G401.6 (cell line): ENCODE results near the gene BNIP5.
"Not testable (repeated sequence)": the region's sequence is repeated elsewhere in the genome, so short reads cannot be mapped to it uniquely, and the experiment has no call there.

Experiments used
- FAIRE-seq: peaks from 2 replicates; lab custom pipeline; 2012; peaks lifted over from hg19 to GRCh38; lab: Jason Lieb, UNC

The BNIP5 gene

GRCh38 chr6:36364669-36365479, 28.2 kb upstream of the BNIP5 start:
- no peak for FAIRE-seq

- not testable (repeated sequence) for FAIRE-seq
Observed at GRCh38 chr6:36364061-36364635, 27.5 kb upstream of the BNIP5 start.

DNA sequence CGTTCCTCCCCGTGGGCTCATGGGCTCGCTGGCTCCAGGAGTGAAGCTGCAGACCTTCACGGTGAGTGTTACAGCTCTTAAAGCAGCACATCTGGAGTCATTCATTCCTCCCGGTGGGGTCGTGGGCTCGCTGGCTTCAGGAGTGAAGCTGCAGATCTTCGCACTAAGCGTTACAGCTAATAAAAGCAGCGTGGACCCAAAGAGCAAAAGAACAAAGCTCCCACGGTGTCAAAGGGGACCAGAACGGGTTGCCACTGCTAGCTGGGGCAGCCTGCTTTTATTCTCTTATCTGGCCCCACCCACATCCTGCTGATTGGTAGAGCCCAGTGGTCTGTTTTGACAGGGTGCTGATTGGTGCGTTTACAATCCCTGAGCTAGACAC, 26.7 kb upstream of the BNIP5 start:
- not testable (repeated sequence) for FAIRE-seq

- no peak for FAIRE-seq
Observed at GRCh38 chr6:36362551-36363370, 26.1 kb upstream of the BNIP5 start.

GRCh38 chr6:36361071-36361470, 24.4 kb upstream of the BNIP5 start:
- FAIRE-seq: no peak

GRCh38 chr6:36360241-36361054, 23.8 kb upstream of the BNIP5 start:
- peak; percentile 48 for FAIRE-seq

DNA sequence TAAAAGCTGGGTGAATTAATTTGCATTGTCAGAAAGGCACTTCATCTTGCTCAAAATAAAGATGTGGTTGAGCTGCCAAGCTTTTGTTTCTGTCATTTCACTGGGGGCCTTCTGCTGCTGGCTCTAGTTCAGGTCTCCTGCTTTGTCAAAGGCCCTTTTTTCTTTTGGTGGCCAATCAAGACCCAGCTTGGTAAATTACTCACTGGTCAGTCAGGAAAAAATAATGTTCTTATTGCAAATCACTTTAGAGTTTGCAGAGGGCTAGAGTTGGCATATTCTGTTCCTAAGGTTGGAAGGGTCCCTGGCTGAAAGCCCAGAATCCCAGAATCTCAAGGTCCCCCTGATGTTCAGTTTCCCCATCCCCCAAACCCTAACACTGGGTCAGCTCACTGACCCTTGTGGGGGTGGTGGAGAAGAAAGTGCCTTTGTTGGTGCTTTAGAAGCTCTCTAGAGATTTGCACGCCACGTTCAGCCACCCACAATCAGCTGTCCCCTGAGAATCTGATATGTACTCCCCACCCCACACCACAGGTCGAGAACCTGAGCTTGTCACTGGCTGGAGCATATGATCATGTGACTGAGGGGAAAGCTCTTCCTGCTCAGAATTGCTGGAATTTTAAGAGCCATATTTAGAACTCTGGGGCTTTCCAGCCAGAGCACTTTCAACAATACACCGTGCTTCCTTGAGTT, 21.7 kb upstream of the BNIP5 start:
- FAIRE-seq: no peak

GRCh38 chr6:36357872-36358225, 21.2 kb upstream of the BNIP5 start:
- FAIRE-seq: no peak

DNA sequence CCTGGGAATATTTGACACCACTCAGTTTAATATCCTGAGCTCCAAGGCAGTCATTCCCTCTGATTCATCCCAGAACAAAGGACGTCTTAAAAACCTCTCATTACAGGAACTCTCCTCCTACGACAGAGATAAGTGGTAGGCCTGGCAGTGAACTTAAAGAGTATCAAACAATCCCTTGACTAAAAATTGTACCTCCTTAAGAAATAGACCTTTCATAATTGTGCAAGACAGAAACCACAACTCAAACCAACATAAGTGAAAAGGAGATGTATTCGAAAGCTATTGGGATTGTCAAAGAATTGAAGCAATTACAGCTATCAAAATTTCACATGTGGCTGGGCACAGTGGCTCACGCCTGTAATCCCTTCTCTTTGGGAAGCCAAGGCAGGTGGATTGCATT, 19.1 kb upstream of the BNIP5 start:
- no peak for FAIRE-seq

DNA sequence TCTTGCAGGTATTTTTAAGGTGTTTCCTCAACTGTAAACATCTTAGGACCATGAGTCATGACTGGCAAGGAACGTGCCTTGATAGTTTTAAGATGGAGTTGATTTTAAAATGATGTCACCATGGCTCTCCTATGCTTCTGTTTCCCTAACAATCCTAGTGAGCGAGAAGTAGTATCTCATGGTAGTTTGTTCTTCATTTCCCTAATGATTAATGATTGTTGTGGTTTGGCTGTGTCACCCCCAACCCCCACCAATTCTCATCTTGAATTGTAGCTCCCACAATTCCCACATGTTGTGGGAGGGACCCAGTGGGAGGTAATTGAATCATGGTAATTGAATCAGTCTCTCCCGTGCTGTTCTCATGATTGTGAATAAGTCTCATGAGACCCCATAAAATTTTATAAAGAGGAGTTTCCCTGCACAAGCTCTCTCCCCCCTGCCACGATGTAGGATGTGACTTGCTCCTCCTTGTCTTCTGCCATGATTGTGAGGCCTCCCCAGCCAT, 16.8 kb upstream of the BNIP5 start:
- no peak for FAIRE-seq

DNA sequence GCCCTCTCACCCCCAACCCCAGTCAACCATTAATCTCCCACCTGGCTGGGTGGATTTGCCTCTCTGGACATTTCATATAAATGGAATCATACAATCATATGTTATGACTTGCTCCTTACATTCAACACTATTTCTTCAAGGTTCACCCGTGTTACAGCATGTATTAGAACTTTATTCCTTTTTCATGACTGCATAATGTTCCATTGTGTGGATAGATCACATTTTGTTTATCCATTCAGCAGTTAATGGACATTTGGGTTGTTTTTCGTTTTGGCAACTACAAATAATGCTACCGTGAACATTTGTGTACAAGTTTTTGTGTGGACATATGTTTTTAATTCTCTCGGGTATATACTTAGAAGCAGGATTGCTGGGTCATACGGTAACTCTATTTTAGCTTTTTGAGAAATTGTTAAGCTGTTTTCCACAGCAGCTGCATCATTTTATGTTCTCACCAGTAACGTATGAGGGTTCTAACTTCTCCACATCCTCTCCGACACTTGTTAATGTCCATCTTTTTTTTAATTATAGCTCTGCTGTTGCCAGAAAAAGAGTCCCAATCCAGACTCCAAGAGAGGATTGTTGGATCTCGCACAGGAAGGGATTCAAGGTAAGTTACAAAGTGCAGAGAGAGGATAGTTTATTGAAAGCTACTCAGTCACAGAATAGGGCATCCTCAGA, 15.9 kb upstream of the BNIP5 start:
- FAIRE-seq: no peak

DNA sequence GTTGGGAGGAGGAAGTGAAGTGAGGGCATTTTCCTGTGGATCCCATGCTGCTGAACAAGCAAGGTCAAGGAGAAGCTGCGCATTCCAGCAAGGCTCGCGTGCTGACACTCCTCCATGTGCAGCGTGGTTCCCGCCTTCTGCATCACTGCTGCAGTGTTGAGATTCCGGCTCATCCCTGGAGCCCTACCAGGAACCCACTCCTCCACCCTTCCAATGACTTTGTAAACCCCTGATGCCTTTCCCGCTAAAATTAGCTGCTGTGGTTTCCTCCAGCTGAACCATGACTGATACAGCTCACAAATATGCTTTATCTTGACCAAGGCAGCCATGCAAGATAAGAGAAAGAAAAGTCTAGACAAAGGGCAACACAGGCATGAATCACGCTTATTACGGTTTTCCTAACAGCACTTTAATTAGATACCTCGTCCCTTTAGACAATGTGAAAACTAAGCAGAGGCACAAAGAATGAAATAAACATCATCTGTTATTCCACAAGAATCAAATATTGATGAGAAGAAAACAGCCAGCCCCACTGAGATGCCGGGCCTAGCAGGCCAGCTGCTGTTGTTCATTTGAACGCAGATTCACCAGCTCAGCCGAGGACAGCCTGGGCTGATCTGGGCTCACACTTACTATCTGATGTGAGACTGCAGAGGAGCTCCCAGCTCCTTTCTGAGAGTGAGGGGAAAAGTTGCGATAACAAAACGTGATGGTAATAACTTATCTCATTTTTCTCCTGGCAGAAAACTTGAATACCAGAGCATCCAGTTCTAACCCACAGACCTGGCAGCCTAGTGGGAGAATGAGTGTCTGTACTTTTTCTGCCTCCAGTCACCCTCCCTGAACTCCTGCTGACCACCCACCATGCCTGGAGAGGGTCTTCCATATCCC, 14.2 kb upstream of the BNIP5 start:
- no peak for FAIRE-seq

DNA sequence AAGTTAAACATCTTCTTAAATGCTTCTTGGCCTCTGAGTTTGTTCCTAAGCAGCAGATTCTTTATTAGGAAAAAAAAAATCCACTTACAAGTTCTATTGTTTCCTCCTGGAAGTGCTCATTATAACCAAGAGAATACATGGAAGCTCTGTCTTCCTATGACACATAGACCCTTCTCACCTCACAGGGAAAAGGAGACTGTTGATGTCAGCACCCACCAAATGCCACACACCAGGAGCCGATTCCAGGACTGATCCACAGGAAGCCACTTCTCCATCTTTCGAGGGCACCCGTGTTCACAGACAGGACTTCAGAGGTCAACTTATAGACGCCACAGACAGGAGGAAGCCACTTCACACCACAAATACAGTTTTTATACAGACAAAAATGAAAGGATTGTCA, 13.4 kb upstream of the BNIP5 start:
- FAIRE-seq: no peak

GRCh38 chr6:36349240-36349639, 12.6 kb upstream of the BNIP5 start:
- FAIRE-seq: no peak

- FAIRE-seq: no peak
Observed at GRCh38 chr6:36347621-36348020, 10.9 kb upstream of the BNIP5 start.

GRCh38 chr6:36346486-36347273, 10.0 kb upstream of the BNIP5 start:
- FAIRE-seq: no peak

DNA sequence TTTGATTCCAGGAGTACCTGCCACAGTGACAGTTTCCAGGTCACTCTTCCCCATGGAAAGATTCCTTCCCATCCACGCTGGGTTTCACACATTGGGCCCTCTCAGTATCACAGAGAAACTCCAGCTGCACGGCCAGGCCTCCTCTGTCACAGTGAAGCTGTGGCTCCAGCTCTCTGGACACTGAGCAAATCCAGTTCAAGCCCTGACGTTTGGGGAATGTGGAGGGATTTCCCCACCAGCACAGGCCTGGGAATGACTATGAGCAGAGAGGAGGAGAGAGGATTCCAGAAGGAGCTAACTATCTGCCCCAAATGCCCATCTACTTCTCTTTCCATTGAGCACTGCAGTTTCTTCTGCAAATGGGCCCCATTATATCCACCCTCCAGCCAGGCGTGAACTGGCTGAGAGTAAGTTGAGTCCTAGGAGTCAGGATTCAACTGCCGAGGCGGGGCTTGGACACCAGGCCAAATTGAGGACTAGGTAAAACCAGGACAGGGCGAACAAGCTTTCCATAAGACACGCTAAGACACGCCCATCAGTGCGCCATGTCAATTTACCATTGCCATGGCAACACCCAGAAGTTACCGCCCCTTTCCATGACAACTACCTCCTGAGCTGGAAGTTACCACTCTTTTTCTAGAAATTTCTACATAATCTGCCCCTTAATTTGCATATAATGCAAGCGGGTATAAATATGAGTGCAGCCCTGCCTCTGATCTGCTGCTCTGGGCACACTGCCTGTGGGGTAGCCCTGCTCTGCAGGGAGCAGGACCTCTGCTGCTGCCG, 9.2 kb upstream of the BNIP5 start:
- no peak for FAIRE-seq

DNA sequence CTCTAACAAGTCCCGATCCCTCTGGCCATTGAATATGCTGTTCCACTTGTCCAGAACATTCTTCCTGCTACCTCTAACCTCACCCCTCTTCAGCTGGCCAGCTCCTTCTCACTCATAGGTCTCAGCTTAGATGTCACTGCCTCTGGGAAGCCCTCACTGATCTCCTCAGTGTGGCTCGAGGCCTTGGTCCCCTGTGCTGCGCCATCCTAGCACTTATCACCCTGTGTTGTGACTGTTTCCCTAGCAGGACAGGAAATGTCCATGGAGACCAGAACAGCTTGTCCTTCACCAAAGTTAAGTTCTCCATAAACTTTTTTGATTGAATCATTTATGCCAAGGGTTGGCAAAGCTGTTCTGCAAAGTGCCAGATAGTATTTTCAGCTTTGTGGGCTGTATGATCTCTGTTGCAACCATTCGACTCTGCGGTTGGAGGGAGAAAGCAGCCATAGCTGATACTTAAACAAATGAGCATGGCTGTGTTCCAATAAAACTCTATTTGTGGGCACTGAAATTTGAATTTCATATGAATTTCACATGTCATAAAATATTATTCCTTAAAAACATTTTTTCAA, 6.5 kb upstream of the BNIP5 start:
- FAIRE-seq: no peak
